Fibroblast of lung (primary cell): Measurements from ENCODE around the gene TMEM272. TPM values are rescaled to one million over a fixed set of nuclear protein-coding genes. Genes with fewer than 3 reads are reported as not detected.

Source experiments
- DNase-seq, 2 donors: peaks; one replicate each; pipeline versions ENCODE4 v3.0.0 to v3.0.0-alpha.2; 2010; ENCODE audit warnings: low read depth in 2 of 2
- H2AFZ ChIP-seq: 2 replicates; pipeline ENCODE4 v1.5.1; 2012; ENCODE audit warnings: low read length, control low read depth, inconsistent platforms
- H3K27ac ChIP-seq: 2 replicates; pipeline ENCODE4 v1.5.1; 2011; ENCODE audit warnings: low read length, control low read depth; ENCODE audit not compliant: insufficient read depth
- H3K27me3 ChIP-seq: 2 replicates; pipeline ENCODE4 v1.5.1; 2011; ENCODE audit warnings: mild to moderate bottlenecking, low read length; ENCODE audit not compliant: control insufficient read depth, insufficient read depth
- H3K36me3 ChIP-seq: 2 replicates; pipeline ENCODE4 v1.5.1; 2011; ENCODE audit warnings: low read length; ENCODE audit not compliant: control insufficient read depth, insufficient read depth
- H3K4me1 ChIP-seq: 2 replicates; pipeline ENCODE4 v1.5.1; 2011; ENCODE audit warnings: low read length; ENCODE audit not compliant: control insufficient read depth, insufficient read depth; ENCODE audit errors: extremely low read depth
- H3K4me2 ChIP-seq: 2 replicates; pipeline ENCODE4 v1.5.1; 2011; ENCODE audit warnings: low read length, control low read depth; ENCODE audit not compliant: insufficient read depth; ENCODE audit errors: extremely low read depth
- H3K4me3 ChIP-seq, 4 experiments: fragments of 200-600 bp in 1 of 4; sonication (generic) in 1 of 4; replicated peaks in 1 of 4; 2 replicates each; pipeline ENCODE4 v1.5.1; 2011 to 2016; ENCODE audit warnings: low read length in 4 of 4, low read depth in 3 of 4, mild to moderate bottlenecking in 3 of 4, control low read depth in 2 of 4, inconsistent platforms in 1 of 4, mixed read lengths in 1 of 4; ENCODE audit not compliant: insufficient read depth in 1 of 4; ENCODE audit errors: control extremely low read depth in 1 of 4
- H3K79me2 ChIP-seq: 2 replicates; pipeline ENCODE4 v1.5.1; 2012; ENCODE audit warnings: mild to moderate bottlenecking, low read length, inconsistent platforms; ENCODE audit not compliant: control insufficient read depth, insufficient read depth
- H3K9ac ChIP-seq: 2 replicates; pipeline ENCODE4 v1.5.1; 2011; ENCODE audit warnings: mild to moderate bottlenecking, low read length, control low read depth; ENCODE audit not compliant: insufficient read depth
- H3K9me3 ChIP-seq: 2 replicates; pipeline ENCODE4 v1.5.1; 2012; ENCODE audit warnings: low read depth, low read length; ENCODE audit not compliant: control insufficient read depth, insufficient read depth
- H4K20me1 ChIP-seq: 2 replicates; pipeline ENCODE4 v1.5.1; 2011; ENCODE audit warnings: low read length; ENCODE audit not compliant: control insufficient read depth, insufficient read depth; ENCODE audit errors: extremely low read depth
- CTCF ChIP-seq, 2 donors: IDR thresholded peaks in 1 of 2; conservative IDR thresholded peaks in 1 of 2; 1 replicate in 1 of 2; 2 replicates in 1 of 2; pipeline ENCODE4 v1.5.1; 2011 to 2012; ENCODE audit warnings: low read length in 2 of 2, control low read depth in 1 of 2, inconsistent platforms in 1 of 2, low read depth in 1 of 2, mild to moderate bottlenecking in 1 of 2
- EZH2 ChIP-seq: IDR thresholded peaks from 2 replicates; pipeline ENCODE4 v1.5.1; 2012; ENCODE audit warnings: low read length, control low read depth, mild to moderate bottlenecking; ENCODE audit errors: missing control alignments
- polyA plus RNA-seq, 2 donors: library from polyadenylated mRNA; depleted of rRNA in 1 of 2; stranded (reverse) in 1 of 2; unstranded in 1 of 2; fragments of >200 nt; gene quantifications; 2 replicates each; pipeline ENCODE4 v1.2.1, GENCODE V29; 2011 to 2012; ENCODE audit warnings: missing spikeins in 1 of 2
- total RNA-seq: library from RNA; depleted of rRNA; stranded (reverse); fragments of >200 nt; gene quantifications from 2 replicates; pipeline ENCODE4 v1.2.1, GENCODE V29; 2014

The TMEM272 gene
- total and polyA plus RNA-seq, 2 donors (not counting 1 experiment from before 2014, with no cell fraction given) = not detected

- no peak overlapping the region for H3K4me2 ChIP-seq
- peaks cover 4% of the 10 kb centered on the region for H3K4me1 ChIP-seq
- H3K9me3 ChIP-seq = no peaks in the 10 kb centered on the region
- no peaks in the 10 kb centered on the region for H3K27me3 ChIP-seq
- no peak overlapping the region for H3K9ac ChIP-seq
- no peak overlapping the region for H3K27ac ChIP-seq
- no peaks in the 10 kb centered on the region for H3K36me3 ChIP-seq
- H4K20me1 ChIP-seq = no peaks in the 10 kb centered on the region
- no peaks in the 10 kb centered on the region for H3K79me2 ChIP-seq
- no peak overlapping the region for H2AFZ ChIP-seq
- TF ChIP-seq CTCF (conservative IDR thresholded peaks at IDR 0.05 in 1 of 2, IDR thresholded peaks at IDR 0.05 in 1 of 2; ENCODE audit: low read depth in 1 of 2, low read length in 2 of 2) (no peak), EZH2 (no peak)
- DNase-seq = no peak
- no peak overlapping the region for H3K4me3 ChIP-seq
These were observed 48.4 kb downstream of the TMEM272 start for GRCh38 chr13:51796546-51796945.

- no peak overlapping the region for H3K4me3 ChIP-seq
- H3K4me1 ChIP-seq = peaks cover 4% of the 10 kb centered on the region
- DNase-seq = no peak
- no peaks in the 10 kb centered on the region for H3K79me2 ChIP-seq
- TF ChIP-seq EZH2 (no peak), CTCF (conservative IDR thresholded peaks at IDR 0.05 in 1 of 2, IDR thresholded peaks at IDR 0.05 in 1 of 2; ENCODE audit: low read depth in 1 of 2, low read length in 2 of 2) (no peak)
- no peaks in the 10 kb centered on the region for H3K9me3 ChIP-seq
- H3K9ac ChIP-seq = no peak overlapping the region
- H3K36me3 ChIP-seq = no peaks in the 10 kb centered on the region
- no peak overlapping the region for H3K27ac ChIP-seq
- no peak overlapping the region for H2AFZ ChIP-seq
- no peak overlapping the region for H3K4me2 ChIP-seq
- no peaks in the 10 kb centered on the region for H3K27me3 ChIP-seq
- H4K20me1 ChIP-seq = no peaks in the 10 kb centered on the region
These were observed 49.6 kb downstream of the TMEM272 start for GRCh38 chr13:51795419-51795818.

- H3K4me2 ChIP-seq = no peak overlapping the region
- no peaks in the 10 kb centered on the region for H3K36me3 ChIP-seq
- H3K4me3 ChIP-seq = no peak overlapping the region
- no peak overlapping the region for H2AFZ ChIP-seq
- no peak overlapping the region for H3K27ac ChIP-seq
- no peak overlapping the region for H3K9ac ChIP-seq
- no peaks in the 10 kb centered on the region for H3K79me2 ChIP-seq
- no peaks in the 10 kb centered on the region for H3K27me3 ChIP-seq
- peaks cover 4% of the 10 kb centered on the region for H3K4me1 ChIP-seq
- TF ChIP-seq CTCF (conservative IDR thresholded peaks at IDR 0.05 in 1 of 2, IDR thresholded peaks at IDR 0.05 in 1 of 2; ENCODE audit: low read depth in 1 of 2, low read length in 2 of 2) = no peak
- no peak for TF ChIP-seq EZH2
- DNase-seq = no peak
- no peaks in the 10 kb centered on the region for H4K20me1 ChIP-seq
- H3K9me3 ChIP-seq = no peaks in the 10 kb centered on the region
These were observed 50.0 kb downstream of the TMEM272 start for GRCh38 chr13:51794964-51795363.
